Loucy (cell line): Measurements from ENCODE around the gene PPP6R1.

Experiments used
- EZH2phosphoT487 ChIP-seq: fragments of 200-600 bp; IDR thresholded peaks from 2 replicates; pipeline ENCODE4 v1.6.1; 2018; ENCODE audit warnings: antibody characterized with exemption, mild to moderate bottlenecking, moderate library complexity, borderline replicate concordance
- TF ChIP-seq, protein P1 (sequence below): fragments of 200-600 bp; sonication (generic); conservative IDR thresholded peaks from 2 replicates; pipeline ENCODE4 v1.5.1; 2014; ENCODE audit warnings: mild to moderate bottlenecking, antibody characterized with exemption, low read length

DNA sequence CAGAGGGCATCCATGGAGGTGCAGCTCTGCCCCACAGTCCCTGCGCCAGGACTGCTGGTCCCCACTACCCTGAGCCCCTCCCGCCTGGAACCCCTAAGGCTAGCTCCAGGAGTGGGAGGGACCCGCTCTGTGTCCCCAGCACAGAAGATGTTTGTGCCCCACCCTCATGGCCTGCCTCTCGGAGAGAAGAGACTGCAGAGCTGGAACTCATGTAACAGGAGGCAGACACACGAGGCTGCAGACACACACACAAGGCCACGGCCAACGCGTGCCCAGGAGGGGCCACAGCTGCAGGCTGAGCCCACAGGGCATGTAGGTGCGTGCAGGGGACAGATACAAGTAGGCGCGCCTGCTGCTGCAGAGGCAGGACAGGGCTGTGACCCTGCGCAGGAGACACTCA lies 19.8 kb downstream of the PPP6R1 start:
- TF ChIP-seq, protein P1, sequence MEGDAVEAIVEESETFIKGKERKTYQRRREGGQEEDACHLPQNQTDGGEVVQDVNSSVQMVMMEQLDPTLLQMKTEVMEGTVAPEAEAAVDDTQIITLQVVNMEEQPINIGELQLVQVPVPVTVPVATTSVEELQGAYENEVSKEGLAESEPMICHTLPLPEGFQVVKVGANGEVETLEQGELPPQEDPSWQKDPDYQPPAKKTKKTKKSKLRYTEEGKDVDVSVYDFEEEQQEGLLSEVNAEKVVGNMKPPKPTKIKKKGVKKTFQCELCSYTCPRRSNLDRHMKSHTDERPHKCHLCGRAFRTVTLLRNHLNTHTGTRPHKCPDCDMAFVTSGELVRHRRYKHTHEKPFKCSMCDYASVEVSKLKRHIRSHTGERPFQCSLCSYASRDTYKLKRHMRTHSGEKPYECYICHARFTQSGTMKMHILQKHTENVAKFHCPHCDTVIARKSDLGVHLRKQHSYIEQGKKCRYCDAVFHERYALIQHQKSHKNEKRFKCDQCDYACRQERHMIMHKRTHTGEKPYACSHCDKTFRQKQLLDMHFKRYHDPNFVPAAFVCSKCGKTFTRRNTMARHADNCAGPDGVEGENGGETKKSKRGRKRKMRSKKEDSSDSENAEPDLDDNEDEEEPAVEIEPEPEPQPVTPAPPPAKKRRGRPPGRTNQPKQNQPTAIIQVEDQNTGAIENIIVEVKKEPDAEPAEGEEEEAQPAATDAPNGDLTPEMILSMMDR, result no peak
- TF ChIP-seq EZH2phosphoT487, result no peak
